Activated CD8-positive, alpha-beta memory T cell treated with anti-CD3 and anti-CD28 coated beads, Interleukin-2, amount 10 ng/mL, durations not matched to agents 7 days and 5 days (primary cell): ENCODE results near the gene MICALL1. TPM values are rescaled to one million over a fixed set of nuclear protein-coding genes. Genes with fewer than 3 reads are reported as not detected.
"Not testable (repeated sequence)": the region's sequence is repeated elsewhere in the genome, so short reads cannot be mapped to it uniquely, and the experiment has no call there.

Source experiments
- ATAC-seq: fragments of 150-1000 bp; cut with Tn5 transposase; one replicate; pipeline ENCODE4 v1.10.0; 2021; ENCODE audit warnings: moderate library complexity
- CTCF ChIA-PET: fragments of 350-600 bp; sonication (Branson Sonifier 250); formaldehyde crosslinking; loops from one replicate; lab custom pipeline; 2021; ENCODE audit warnings: antibody characterized with exemption; lab: Charles Lee
- DNase-seq: peaks from one replicate; pipeline ENCODE4 v3.0.0-alpha.2; 2020
- H3K27ac Mint-ChIP-seq: one replicate; pipeline ENCODE4 v1.8.0; 2021; ENCODE audit warnings: mild to moderate bottlenecking, mixed read lengths
- H3K27me3 Mint-ChIP-seq: one replicate; pipeline ENCODE4 v1.8.0; 2021; ENCODE audit warnings: mixed read lengths
- H3K36me3 Mint-ChIP-seq: one replicate; pipeline ENCODE4 v1.8.0; 2021; ENCODE audit warnings: mild to moderate bottlenecking, mixed read lengths
- H3K4me1 Mint-ChIP-seq: one replicate; pipeline ENCODE4 v1.8.0; 2021; ENCODE audit warnings: mixed read lengths
- H3K4me3 Mint-ChIP-seq: one replicate; pipeline ENCODE4 v1.8.0; 2021; ENCODE audit warnings: mild to moderate bottlenecking, moderate library complexity, mixed read lengths
- H3K9me3 Mint-ChIP-seq: one replicate; pipeline ENCODE4 v1.8.0; 2022; ENCODE audit warnings: low read depth, mixed read lengths
- total RNA-seq, 2 experiments: library from RNA; stranded (reverse); gene quantifications; one replicate each; pipeline ENCODE4 v1.2.3, GENCODE V29; 2021

MICALL1 gene
- total RNA-seq, 2 experiments from 2014 or later: 19.7 to 23.1 TPM

GRCh38 chr22:37943136-37943824 lies 37.2 kb downstream of the MICALL1 start:
- CTCF ChIA-PET: interaction anchor here (0.6 to 1.1 kb wide), 3 partner anchors 9 to 43 kb away, joined by 3 to 5 read pairs (median 3); no protein-coding TSS in a partner anchor
- DNase-seq (no peak), ATAC-seq (no peak)
- Mint-ChIP-seq H3K36me3 (no peaks in the 10 kb centered on the region), H3K27ac (no peak overlapping the region), H3K27me3 (no peaks in the 10 kb centered on the region), H3K4me1 (no peaks in the 10 kb centered on the region), H3K4me3 (no peak overlapping the region), H3K9me3 (no peaks in the 10 kb centered on the region)

GRCh38 chr22:37943825-37944198 lies 37.7 kb downstream of the MICALL1 start:
- no peak for ATAC-seq
- CTCF ChIA-PET: interaction anchor here (0.6 to 1.1 kb wide), 3 partner anchors 10 to 44 kb away, joined by 3 to 5 read pairs (median 3); no protein-coding TSS in a partner anchor
- Mint-ChIP-seq H3K27ac (no peak overlapping the region), H3K4me3 (no peak overlapping the region), H3K27me3 (no peaks in the 10 kb centered on the region), H3K4me1 (no peaks in the 10 kb centered on the region), H3K36me3 (no peaks in the 10 kb centered on the region), H3K9me3 (no peaks in the 10 kb centered on the region)
- DNase-seq: no peak

GRCh38 chr22:37944423-37944822 lies 38.3 kb downstream of the MICALL1 start:
- H3K4me1 Mint-ChIP-seq, H3K27me3 Mint-ChIP-seq, H3K36me3 Mint-ChIP-seq, H3K27ac Mint-ChIP-seq, CTCF ChIA-PET, DNase-seq, ATAC-seq, H3K9me3 Mint-ChIP-seq, H3K4me3 Mint-ChIP-seq: not testable (repeated sequence)

- H3K9me3 Mint-ChIP-seq, H3K27ac Mint-ChIP-seq, H3K27me3 Mint-ChIP-seq, H3K4me1 Mint-ChIP-seq, H3K36me3 Mint-ChIP-seq, DNase-seq, ATAC-seq, H3K4me3 Mint-ChIP-seq: not testable (repeated sequence)
- CTCF ChIA-PET: interaction anchor here (0.7 kb wide), 1 partner anchor 310 kb away, joined by 3 read pairs; no protein-coding TSS in a partner anchor
These were observed 41.2 kb downstream of the MICALL1 start for GRCh38 chr22:37947142-37947795.

GRCh38 chr22:37951305-37951704 lies 45.2 kb downstream of the MICALL1 start:
- no peak overlapping the region for H3K4me3 Mint-ChIP-seq
- no peak for ATAC-seq
- H3K27ac Mint-ChIP-seq: no peak overlapping the region
- no peaks in the 10 kb centered on the region for H3K36me3 Mint-ChIP-seq
- CTCF ChIA-PET: no interaction called here
- H3K9me3 Mint-ChIP-seq: no peaks in the 10 kb centered on the region
- peaks cover 25% of the 10 kb centered on the region for H3K4me1 Mint-ChIP-seq
- no peak for DNase-seq
- H3K27me3 Mint-ChIP-seq: peaks cover 8% of the 10 kb centered on the region

GRCh38 chr22:37952629-37953028 lies 46.5 kb downstream of the MICALL1 start:
- H3K9me3 Mint-ChIP-seq, DNase-seq, H3K27ac Mint-ChIP-seq, ATAC-seq, H3K27me3 Mint-ChIP-seq, H3K36me3 Mint-ChIP-seq: not testable (repeated sequence)
- Mint-ChIP-seq H3K4me1 (peaks cover 29% of the 10 kb centered on the region), H3K4me3 (peak overlapping the region; percentile 90)
- CTCF ChIA-PET: interaction anchor here (1.3 to 3.2 kb wide), 2 partner anchors 13 to 89 kb away, joined by 5 to 23 read pairs; no protein-coding TSS in a partner anchor

GRCh38 chr22:37953062-37953436 lies 47.0 kb downstream of the MICALL1 start:
- ATAC-seq: peak; percentile 1
- no peaks in the 10 kb centered on the region for H3K9me3 Mint-ChIP-seq
- H3K36me3 Mint-ChIP-seq: peaks cover 10% of the 10 kb centered on the region
- H3K4me1 Mint-ChIP-seq: peaks cover 31% of the 10 kb centered on the region
- H3K27ac Mint-ChIP-seq: peak overlapping the region; percentile 92
- H3K27me3 Mint-ChIP-seq: peaks cover 8% of the 10 kb centered on the region
- H3K4me3 Mint-ChIP-seq: peak overlapping the region; percentile 90
- CTCF ChIA-PET: interaction anchor here (0.9 to 3.2 kb wide), 11 partner anchors 12 to 616 kb away, joined by 3 to 23 read pairs (median 4); partner anchors contain the start of genes ANKRD54, GCAT and MICALL1
- no peak for DNase-seq

GRCh38 chr22:37953437-37954179 lies 47.5 kb downstream of the MICALL1 start, which contains the start of the genes C22orf23 and POLR2F:
Gene C22orf23, minus strand, starts transcription at chr22:37953601. Its CDS starts 452 bp downstream, at chr22:37953149.
Gene POLR2F, plus strand, starts transcription at chr22:37953699. Its CDS starts 89 bp downstream, at chr22:37953788.
- H3K36me3 Mint-ChIP-seq: peaks cover 13% of the 10 kb centered on the region
- ATAC-seq (peak; percentile 97), DNase-seq (peak; percentile 97)
- peak within 1 kb of the TSS; percentile 90 for H3K4me3 Mint-ChIP-seq
- CTCF ChIA-PET: interaction anchor here (0.9 to 3.2 kb wide), 13 partner anchors 12 to 615 kb away, joined by 3 to 23 read pairs (median 4); partner anchors contain the start of genes ANKRD54, GCAT and MICALL1
- peaks cover 8% of the 10 kb centered on the region for H3K27me3 Mint-ChIP-seq
- peak within 1 kb of the TSS; percentile 92 for H3K27ac Mint-ChIP-seq
- H3K9me3 Mint-ChIP-seq: no peaks in the 10 kb centered on the region
- peaks cover 31% of the 10 kb centered on the region for H3K4me1 Mint-ChIP-seq

GRCh38 chr22:37954686-37955085 lies 48.6 kb downstream of the MICALL1 start:
- Mint-ChIP-seq H3K9me3 (no peaks in the 10 kb centered on the region), H3K36me3 (peaks cover 24% of the 10 kb centered on the region), H3K27ac (peak overlapping the region; percentile 13), H3K27me3 (peaks cover 8% of the 10 kb centered on the region), H3K4me1 (peaks cover 31% of the 10 kb centered on the region), H3K4me3 (peak overlapping the region; percentile 90)
- ATAC-seq: no peak
- no peak for DNase-seq
- CTCF ChIA-PET: interaction anchor here (0.7 to 3.2 kb wide), 11 partner anchors 10 to 347 kb away, joined by 3 to 23 read pairs (median 4); partner anchors contain the start of gene MICALL1

- H3K4me1 Mint-ChIP-seq: peaks cover 31% of the 10 kb centered on the region
- H3K27me3 Mint-ChIP-seq, H3K4me3 Mint-ChIP-seq, ATAC-seq, H3K9me3 Mint-ChIP-seq, DNase-seq, H3K27ac Mint-ChIP-seq: not testable (repeated sequence)
- CTCF ChIA-PET: interaction anchor here (1.4 to 3.2 kb wide), 2 partner anchors 9 to 22 kb away, joined by 5 to 23 read pairs; no protein-coding TSS in a partner anchor
- peaks cover 26% of the 10 kb centered on the region for H3K36me3 Mint-ChIP-seq
These were observed 49.8 kb downstream of the MICALL1 start for GRCh38 chr22:37955825-37956397.

GRCh38 chr22:37957232-37957631 lies 51.1 kb downstream of the MICALL1 start:
- H3K4me1 Mint-ChIP-seq: peaks cover 29% of the 10 kb centered on the region
- DNase-seq (no peak), ATAC-seq (no peak)
- H3K36me3 Mint-ChIP-seq: peaks cover 36% of the 10 kb centered on the region
- H3K9me3 Mint-ChIP-seq: no peaks in the 10 kb centered on the region
- peaks cover under 1% of the 10 kb centered on the region for H3K27me3 Mint-ChIP-seq
- no peak overlapping the region for H3K27ac Mint-ChIP-seq
- CTCF ChIA-PET: interaction anchor here (1.7 kb wide), 1 partner anchor 94 kb away, joined by 5 read pairs; no protein-coding TSS in a partner anchor
- no peak overlapping the region for H3K4me3 Mint-ChIP-seq

- Mint-ChIP-seq H3K9me3 (no peaks in the 10 kb centered on the region), H3K27ac (no peak overlapping the region), H3K36me3 (peaks cover 37% of the 10 kb centered on the region), H3K4me3 (no peak overlapping the region), H3K27me3 (no peaks in the 10 kb centered on the region), H3K4me1 (peaks cover 15% of the 10 kb centered on the region)
- CTCF ChIA-PET: interaction anchor here (0.7 to 1.4 kb wide), 5 partner anchors 9 to 504 kb away, joined by 3 read pairs; no protein-coding TSS in a partner anchor
- no peak for ATAC-seq
- no peak for DNase-seq
These were observed 53.2 kb downstream of the MICALL1 start for GRCh38 chr22:37959231-37959825.
